GM15510 (cell line): ENCODE results near the gene PPP1R15B.

ENCODE experiments used
- POLR2A ChIP-seq: IDR thresholded peaks from 3 replicates; pipeline ENCODE4 v1.6.1; 2011; ENCODE audit warnings: borderline replicate concordance; ENCODE audit not compliant: insufficient read length; ENCODE audit errors: extremely low read depth

PPP1R15B gene

DNA sequence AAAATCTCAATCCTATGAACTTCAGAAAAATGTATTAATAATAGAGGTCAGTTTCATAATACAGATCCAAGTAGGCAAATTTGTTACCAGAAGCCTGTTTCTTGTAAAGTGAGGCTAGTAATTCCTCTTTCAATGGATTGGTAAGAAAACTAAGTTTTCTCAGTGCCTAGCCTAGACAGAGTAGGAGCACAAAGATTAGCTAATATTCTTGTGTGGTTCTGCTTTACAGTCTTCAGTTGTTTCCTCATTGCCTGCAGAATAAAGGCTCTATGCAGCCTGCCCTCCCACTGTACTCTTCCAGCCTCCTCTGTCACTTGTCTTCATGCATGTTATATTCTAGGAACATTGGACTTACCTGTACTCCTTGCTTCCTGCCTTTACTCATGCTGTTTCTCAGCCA lies 2.4 kb upstream of the PPP1R15B start:
- no peak for TF ChIP-seq POLR2A

DNA sequence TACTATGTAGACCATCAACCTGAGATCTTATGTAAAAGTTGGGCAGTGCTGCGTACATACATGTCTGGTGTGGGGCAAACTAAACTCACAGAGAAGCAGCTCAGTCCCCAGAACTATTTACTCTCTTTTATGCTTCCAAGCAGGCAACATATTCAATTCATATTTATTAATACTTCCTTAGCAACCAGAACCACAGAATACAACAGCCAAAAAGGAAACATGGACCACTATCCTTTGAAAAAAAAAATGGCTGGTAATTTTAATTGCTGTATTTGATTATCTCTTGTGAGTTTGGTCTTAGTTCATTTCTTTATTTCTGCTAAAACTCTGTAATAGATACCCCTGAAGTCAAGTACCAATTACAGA lies 1.5 kb upstream of the PPP1R15B start:
- TF ChIP-seq POLR2A = no peak

DNA sequence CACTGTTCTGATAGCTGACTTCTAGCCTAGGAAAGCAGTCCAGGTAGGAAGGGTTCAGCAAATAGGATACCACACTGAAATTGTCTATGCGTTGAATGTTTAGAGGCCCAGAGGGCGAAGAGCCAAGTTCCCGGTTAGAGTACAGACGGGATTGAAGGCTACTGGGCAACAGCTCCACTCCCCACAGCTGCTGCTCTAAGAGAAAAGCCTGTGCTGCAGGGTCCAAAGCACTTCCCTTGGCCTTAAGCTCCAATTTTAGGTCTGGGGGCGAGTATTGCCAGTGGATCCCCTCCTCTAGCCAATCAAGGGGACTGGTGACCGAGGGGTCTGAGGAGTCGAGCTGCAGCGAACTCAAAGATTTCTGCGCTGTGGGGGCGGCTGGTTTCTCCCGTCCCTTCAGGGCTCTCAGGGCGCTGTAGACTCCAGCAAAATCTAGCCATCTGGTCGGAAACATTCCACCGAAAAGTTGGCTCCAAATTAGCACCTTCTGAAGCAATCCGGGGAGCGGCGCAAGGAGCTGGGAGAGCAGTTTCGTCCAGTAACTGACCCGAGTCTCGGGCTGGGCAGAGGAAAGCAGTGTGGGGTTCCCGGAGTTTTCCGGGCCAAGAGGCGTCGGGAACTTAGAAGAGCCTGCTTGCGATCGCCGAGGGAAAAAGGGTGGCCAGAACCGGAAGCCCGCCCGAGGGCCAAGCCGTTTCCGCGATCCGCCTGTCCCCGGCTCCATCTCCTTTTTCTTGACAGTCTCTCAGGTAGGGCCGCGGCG lies 748 bp downstream of the PPP1R15B start:
- no peak for TF ChIP-seq POLR2A

DNA sequence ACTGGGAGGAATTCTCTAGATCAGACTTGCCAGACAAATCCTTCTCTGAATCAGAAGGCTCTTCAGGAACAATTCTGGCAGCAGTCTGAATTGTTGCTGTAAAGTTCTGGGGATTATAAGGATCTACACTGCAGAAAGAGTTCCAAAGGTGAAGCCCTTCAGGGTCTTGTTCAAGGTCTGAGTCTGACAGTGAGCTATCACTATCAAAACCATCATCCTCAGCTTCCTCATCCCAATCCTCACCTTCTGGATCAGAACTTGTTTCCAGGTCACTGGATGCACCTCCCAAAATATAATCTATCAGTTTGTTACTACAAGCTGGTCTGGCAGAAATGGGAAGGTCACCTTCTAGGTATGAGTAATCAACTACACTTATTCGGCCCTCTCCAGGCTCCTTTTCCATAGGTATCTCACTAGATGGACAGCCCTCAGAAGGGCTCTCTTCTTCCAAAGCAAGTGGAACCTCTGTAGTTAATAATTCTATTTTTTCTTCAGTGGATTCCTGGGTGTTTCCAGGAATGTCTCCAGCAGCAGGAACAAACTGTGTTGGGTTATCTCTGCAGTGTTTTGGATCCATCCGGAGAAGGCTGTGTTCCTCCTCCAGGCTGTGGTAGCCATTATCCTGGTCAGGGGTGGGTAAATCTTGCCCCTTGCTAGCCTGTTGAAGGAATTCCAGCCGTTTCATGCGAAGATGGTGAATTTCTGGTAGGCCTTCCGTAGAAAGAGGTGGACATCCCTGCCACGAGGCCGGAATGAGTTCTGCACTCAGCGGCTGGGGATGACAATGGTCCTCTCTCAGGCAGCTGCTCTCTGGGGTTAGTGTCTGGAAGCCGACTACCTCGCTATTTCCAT lies 1.6 kb downstream of the PPP1R15B start:
- TF ChIP-seq POLR2A = no peak

DNA sequence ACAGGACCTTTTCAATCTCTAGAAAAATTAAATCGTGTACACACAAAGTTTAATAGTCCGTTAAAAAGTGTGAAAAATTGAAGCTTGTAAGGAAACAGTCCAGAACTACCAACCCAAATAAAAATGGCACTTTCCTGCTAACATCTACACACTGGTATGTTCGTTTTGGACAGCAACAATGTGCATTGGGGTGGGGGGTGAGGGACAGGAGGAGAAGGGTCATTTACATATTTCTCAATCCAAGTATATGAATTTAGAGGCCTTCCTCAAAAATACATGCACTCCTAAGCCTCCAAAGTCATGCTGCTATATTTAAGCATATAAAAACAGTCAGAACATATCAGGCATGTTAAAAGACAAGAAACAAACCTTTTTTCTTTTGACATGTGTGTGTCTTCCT lies 2.5 kb downstream of the PPP1R15B start:
- TF ChIP-seq POLR2A = no peak

DNA sequence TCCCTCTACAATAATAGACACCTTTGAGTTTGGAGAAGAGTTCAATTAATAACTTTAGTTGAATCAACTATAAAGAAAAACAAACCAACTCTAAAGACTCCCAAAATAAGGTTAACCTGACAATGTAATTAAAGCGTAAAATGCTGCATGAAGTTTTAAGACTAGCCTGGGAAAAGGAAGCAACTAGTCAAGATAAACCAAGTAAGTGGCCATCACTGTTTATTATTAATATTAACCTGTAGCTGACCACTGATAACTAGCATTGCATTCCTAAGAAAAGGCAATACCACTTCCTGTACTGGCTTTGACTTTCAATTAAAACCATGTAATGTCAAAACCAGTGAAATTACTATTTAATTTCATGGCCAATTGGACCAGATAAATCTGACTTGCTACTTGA lies 3.0 kb downstream of the PPP1R15B start:
- no peak for TF ChIP-seq POLR2A

DNA sequence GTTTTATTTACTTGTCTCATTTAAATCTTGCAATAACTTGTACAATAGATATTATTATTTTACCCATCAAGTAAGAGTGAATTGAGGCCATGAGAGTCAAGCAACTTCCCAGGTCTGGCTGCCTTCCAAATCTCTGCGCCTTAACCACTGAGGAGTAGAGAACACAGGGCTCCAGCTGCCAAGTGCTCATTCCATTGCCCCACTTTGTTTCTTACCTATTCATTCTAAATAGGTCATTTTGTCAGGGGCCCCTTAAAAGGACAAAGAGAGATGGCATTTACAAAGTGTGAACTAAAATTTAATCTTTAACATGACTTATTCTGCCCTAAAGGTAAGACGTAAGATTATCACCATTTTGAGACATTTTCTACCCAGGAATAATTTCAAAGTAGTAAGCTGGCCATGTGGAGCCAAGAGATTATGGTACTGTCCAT lies 3.5 kb downstream of the PPP1R15B start:
- no peak for TF ChIP-seq POLR2A

DNA sequence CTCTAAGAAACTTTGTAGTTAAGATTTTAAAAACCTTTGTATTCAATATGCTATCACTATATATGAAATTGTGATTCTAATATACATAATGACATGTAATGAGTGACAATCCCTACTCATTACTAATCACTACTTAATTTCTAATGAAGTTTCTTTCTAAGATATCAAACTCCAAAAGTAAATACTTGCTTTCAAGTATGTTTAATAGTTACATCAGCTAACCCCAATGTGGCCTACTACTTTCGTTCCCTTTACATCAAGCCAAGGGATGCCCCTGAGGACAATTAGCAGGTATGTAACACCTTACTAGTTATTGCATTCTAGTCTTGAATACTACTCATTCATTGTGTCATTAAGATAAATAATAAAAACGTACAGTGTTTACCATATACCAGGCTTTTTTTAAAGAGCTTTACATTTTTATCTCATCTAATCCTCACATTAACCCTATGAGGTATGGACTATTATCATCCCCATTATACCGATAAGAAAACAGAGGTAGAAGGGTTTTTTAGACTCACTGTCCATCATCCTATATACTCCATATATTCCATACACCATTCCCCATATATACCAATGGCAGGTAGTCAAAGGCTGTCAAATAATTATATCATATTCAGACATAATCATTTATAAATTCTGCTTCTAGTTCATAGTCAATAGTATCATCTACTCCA lies 4.2 kb downstream of the PPP1R15B start:
- TF ChIP-seq POLR2A = no peak

DNA sequence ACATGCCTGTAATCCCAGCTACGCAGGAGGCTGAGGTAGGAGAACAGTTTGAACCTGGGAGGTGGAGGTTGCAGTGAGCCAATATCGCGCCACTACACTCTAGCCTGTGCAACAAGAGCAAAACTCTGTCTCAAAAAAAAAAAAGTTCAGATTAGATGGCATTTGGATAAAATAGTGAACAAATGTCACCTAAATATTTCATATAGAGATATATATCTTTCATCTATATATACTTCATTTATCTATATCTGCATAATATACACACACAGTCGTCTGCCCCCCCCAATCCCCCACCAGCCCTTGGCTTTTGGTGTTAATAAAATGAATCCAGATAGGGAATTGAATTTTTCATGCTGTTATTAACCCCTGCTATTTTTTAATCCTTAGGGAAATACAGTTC lies 5.0 kb downstream of the PPP1R15B start:
- TF ChIP-seq POLR2A = no peak

DNA sequence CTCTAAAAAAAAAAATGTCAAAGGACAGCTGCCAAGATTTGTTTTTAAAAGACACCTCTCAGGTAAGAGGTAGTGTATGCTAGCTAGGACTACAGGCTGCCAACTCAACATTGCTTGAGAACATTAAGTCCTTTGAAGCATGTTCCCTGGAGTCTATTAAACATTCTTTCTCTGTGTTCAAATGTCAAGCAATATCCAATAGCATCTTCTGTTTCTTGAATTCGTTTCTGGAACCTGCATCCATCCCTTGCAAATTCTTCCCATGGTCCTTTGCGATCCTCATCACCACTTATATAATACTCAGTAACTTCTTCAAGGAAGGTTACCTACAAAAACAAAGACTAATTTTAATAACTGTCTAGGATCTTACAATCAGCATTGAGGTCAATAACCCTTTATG lies 5.6 kb downstream of the PPP1R15B start:
- TF ChIP-seq POLR2A = no peak

DNA sequence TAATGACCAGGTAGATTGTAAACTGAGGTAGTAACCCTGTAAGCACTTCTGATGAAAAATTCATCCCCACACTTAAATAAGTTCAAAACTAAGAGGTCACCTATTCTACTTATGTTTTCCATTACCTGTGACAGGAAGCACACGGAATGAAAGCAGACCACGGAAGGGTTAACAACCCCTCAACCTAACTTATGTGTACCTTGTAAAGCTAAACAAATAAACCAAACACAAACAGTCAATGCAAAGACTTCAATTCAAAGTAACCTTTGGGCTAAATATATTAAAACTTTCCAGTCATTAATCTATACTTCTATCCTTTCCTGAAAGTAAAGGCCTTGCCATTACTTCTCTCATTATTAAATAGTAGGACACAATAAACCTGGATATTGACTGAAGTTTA lies 7.0 kb downstream of the PPP1R15B start:
- no peak for TF ChIP-seq POLR2A

DNA sequence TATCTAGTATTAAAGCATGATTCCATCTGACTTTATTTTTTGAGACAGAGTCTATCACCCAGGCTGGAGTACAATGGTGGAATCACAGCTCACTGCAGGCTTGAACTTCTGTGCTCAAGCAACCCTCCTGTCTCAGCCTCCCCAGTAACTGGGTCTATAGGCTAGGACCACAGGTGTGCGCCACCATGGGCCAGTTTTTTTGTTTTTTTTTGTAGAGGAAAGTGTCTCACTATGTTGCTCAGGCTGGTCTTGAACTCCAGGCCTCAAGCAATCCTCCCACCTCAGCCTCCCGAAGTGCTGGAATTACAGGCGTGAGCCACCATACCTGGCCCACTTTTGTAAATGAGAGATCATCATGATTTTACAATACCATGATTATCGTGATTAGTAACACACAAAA lies 9.2 kb downstream of the PPP1R15B start:
- no peak for TF ChIP-seq POLR2A

DNA sequence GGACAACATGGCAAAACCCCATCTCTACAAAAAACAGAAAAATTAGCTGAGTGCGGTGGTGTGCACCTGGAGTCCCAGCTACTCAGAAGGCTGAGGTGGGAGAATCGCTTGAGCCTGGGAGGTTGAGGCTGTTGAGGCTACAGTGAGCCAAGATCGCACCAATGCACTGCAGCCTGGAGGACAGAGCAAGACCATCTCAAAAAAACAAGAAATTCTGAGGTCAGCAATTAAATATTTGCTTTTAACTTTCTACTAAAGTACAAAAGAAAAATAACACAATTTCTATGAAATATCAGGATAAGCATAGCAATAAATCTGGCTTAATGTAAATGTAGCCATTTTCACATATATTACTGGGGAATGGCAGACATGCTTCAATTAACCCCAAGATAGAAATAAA lies 9.9 kb downstream of the PPP1R15B start:
- TF ChIP-seq POLR2A = no peak

DNA sequence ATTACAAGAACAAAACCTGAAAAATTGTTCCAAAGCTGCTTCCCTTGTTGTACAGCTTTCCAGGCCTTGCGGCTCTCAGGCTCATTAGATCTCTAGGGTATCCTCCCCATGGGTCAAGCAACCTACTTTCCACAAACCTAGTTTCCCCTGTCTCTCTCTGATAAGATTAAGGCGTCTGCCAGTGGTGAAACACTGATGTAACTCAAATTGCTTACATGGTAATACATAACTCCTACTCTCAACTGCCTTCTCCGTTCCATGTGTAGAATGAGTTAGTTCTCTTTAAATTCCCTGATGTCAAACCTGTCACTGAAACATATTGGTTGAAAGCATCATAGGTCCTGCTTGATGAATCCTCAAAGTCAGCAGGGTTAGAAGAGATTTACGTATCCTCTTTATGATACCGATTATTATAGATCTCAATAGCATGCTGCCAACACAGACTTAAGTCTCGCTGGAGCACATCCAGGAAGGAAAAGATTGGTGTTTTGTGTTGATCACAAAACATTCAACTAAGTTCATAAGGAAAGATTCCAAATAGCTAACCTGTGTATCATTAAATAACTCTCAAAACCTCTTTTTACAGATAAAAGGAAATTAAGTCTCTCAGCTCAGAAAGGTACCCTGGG lies 10.6 kb downstream of the PPP1R15B start:
- no peak for TF ChIP-seq POLR2A
